Measurements from ENCODE around the gene RAD18.

RAD18 gene

DNA sequence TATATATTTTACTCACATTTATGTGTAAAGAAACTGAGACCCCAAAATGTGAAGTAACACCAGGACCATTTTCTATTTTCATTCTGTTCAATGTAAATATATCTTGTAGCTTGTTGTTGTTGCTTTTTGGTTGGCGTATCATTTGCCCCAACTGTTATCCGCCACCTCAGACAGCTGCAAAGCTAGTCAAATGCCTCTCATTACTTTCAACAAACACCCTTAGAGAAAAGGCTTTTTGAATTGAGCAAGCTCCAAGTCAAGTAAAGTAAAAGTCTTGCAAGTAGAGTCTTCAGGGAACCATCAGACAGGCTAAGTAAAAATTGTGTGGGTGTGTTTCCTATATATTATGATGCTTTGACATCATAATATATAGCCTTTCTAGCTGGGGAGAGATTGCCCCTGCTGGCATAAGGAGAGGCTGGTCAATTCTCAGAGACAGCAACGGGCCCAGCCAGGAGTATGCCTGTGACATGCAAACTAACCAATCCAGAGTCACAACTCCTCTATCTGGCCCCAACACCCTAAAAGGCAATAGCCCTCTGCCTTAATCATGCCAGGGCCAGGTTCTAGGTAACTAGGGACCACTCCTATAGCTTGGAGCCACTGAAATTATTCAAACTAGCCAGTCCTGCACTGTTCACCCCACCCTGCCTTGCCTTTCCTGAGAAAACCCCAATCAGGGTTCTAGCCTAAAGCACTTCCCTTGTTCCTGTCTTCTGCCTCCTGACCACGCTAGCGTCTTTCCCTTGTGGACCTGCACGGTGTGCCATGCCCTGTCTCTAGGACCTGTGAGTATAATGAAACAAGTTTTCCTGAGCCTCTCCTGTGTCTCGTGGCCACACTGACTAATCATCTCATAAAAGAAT lies 75.6 kb downstream of the RAD18 start:
- DNase-seq (ENCODE audit: low spot score in 2 of 2) (no peak), ATAC-seq (ENCODE audit: low read depth) (no peak)
- Mint-ChIP-seq H3K4me3 (no peak overlapping the region), H3K27ac (no peak overlapping the region), H3K36me3 (peaks cover 35% of the 10 kb centered on the region), H3K4me1 (no peaks in the 10 kb centered on the region), H3K27me3 (no peaks in the 10 kb centered on the region), H3K9me3 (no peaks in the 10 kb centered on the region)

DNA sequence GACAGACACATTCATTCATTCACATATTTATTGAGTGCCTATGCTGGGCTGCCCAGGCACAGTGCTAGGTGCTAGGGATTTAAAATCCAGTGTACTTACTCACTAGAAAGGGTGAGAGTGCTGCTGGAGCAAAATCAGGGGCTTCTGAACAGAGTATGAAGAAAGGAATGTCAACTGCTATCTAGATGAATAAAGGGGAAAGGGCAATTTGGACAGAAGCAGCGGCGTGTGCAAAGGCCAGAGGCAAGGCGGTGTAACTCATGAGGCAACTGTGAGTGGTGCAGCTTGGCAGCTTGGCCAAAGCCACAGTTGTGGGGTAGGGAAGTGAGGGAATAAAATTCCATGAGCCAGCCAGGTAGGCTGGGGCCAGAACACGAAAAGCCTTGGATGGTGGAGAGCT lies 76.7 kb downstream of the RAD18 start:
- ATAC-seq (ENCODE audit: low read depth) = no peak
- Mint-ChIP-seq H3K9me3 (no peaks in the 10 kb centered on the region), H3K27me3 (no peaks in the 10 kb centered on the region), H3K4me3 (no peak overlapping the region), H3K4me1 (no peaks in the 10 kb centered on the region), H3K36me3 (peaks cover 37% of the 10 kb centered on the region), H3K27ac (no peak overlapping the region)
- DNase-seq (ENCODE audit: low spot score in 2 of 2) = no peak

DNA sequence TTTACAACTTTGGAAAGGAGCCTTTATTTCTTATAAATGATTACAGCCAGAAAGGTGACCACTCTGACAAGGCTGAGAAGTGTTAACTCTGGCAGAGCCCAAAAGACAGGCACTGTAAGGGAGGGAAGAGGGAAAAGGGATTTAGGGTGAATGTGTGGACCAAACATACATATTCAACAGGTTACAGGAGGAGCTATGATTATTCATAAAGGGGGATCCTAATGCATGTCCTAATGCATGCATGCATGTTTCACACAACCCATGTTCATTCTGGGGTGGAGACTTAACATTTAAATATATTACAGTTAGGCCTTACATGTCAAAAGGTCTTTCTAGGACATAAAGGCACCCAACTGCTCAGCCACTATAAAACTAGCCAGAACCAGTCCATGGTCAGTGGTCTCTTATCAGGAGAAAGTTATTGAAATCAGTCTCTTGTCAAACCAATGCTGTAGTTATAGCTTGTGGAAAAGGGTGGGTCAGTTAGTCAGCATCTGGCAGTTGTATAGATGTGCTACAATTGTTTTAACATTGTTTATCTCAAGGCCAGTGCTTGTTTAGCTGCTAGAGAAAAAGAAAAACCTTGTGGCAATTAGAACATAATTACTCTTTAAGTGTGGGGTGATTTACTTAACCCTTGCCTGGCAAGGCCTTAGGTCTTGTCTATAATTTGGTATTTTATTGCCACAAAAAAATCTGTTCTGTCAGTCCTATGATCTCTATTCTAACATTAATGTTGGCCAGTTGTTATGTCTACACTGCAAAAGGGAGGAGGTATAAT lies 77.5 kb downstream of the RAD18 start:
- Mint-ChIP-seq H3K27ac (no peak overlapping the region), H3K27me3 (no peaks in the 10 kb centered on the region), H3K4me3 (no peak overlapping the region), H3K9me3 (no peaks in the 10 kb centered on the region), H3K36me3 (peaks cover 38% of the 10 kb centered on the region), H3K4me1 (no peaks in the 10 kb centered on the region)
- ATAC-seq (ENCODE audit: low read depth) (no peak), DNase-seq (ENCODE audit: low spot score in 2 of 2) (no peak)

DNA sequence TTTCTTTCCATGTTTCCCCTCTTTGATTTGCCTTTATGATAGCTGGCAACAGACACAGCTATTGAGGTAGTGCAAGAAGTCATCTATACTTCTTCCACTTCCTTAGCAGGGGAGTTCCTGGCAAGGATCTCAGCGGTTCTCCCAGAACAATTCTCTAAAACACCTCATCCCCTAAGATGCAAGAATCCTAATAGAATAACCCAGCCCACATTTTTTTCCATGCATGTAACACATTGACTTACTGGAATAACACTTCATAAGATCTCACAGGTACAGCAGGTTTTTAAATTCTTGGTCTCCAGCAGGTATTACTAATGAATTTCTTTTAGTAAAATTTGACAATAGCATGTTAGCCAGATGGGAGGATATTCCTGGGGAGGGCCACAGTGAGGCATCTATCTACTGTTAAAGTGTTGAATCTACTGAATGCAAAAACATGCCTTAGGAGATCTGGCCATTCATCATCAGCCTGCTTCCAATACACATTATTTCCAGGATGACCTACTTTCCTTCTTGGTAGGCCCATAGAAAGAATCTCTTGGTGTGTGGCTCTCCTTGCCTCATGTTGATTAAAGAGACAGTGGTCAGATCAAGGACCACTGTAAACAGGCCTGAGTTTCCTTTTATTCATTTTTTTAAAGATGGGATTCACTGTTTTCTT lies 78.5 kb downstream of the RAD18 start:
- DNase-seq (ENCODE audit: low spot score in 2 of 2) (no peak), ATAC-seq (ENCODE audit: low read depth) (no peak)
- Mint-ChIP-seq H3K36me3 (peaks cover 39% of the 10 kb centered on the region), H3K4me1 (no peaks in the 10 kb centered on the region), H3K4me3 (no peak overlapping the region), H3K27me3 (no peaks in the 10 kb centered on the region), H3K27ac (no peak overlapping the region), H3K9me3 (no peaks in the 10 kb centered on the region)

DNA sequence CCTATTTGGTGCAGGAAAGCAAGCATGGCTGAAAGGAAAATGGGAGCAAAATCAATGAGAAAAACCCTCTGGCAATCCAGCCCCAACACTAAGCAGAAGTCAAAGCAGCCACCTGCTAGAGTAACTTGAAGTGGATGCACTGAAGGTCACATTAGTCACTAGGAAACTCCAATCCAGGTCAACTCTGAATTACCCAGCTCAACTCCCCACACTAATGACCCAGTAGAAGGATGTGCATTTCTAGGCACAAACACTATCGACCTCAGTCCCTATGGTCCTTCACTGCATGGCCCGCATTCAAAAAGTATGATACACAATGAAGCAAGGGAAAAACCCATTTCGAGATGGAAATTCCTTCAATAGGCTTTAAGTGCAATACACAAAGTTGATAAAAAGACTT lies 80.6 kb downstream of the RAD18 start:
- H3K4me3 Mint-ChIP-seq = no peak overlapping the region
- H3K36me3 Mint-ChIP-seq = peaks cover 30% of the 10 kb centered on the region
- H3K27ac Mint-ChIP-seq = no peak overlapping the region
- no peaks in the 10 kb centered on the region for H3K27me3 Mint-ChIP-seq
- DNase-seq (ENCODE audit: low spot score in 2 of 2) (no peak), ATAC-seq (ENCODE audit: low read depth) (no peak)
- H3K4me1 Mint-ChIP-seq = no peaks in the 10 kb centered on the region
- no peaks in the 10 kb centered on the region for H3K9me3 Mint-ChIP-seq

DNA sequence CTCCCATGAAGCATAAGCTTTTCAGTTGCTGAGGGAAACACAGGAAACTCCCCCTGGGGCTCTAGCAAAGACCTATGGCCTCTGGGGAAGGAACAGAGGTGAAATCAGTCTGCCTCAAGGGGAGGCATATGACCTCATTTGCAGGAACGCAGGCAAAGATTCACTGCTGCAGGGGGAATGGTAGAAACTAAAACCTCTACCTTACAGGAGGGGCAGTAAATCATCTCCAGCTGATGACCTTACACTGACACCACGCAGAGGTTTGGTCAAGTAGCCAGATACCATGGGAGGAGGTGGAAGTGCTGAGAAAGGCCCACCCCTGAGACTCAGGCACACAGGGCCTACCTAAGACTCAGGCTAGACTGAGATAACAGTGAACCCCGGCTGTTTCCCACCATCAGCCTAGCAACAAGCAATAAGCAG lies 81.1 kb downstream of the RAD18 start:
- no peak for DNase-seq (ENCODE audit: low spot score in 2 of 2)
- peaks cover 32% of the 10 kb centered on the region for H3K36me3 Mint-ChIP-seq

DNA sequence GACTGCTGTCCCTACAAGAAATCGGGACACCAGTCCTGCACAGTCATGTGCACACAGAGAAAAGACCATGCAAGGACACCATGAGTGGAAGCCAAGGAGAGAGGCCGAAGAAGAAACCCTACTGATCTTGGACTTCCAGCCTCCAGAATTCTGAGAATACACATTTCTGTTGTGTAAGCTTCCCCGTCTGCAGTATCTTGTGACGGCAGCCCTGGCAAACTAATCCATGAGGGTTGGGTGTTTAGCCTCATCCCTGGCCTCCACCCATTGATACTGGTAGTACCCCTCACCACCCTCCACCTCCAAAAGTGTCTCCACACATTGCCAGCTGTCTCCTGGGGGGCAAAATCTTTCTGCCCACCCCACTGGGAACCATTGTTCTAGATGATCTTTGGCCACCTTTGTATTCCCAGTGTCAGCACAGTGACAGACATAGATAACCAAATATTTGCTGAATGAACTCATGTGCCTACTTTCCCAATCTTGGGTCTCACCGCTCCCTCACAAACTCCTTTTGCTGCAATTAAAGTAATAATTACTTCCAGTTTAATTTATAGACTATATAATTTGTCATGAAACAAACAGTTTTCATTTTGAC lies 83.8 kb downstream of the RAD18 start:
- no peak overlapping the region for H3K4me3 Mint-ChIP-seq
- ATAC-seq (ENCODE audit: low read depth) (no peak), DNase-seq (ENCODE audit: low spot score in 2 of 2) (no peak)
- no peaks in the 10 kb centered on the region for H3K4me1 Mint-ChIP-seq
- H3K27ac Mint-ChIP-seq = no peak overlapping the region
- H3K36me3 Mint-ChIP-seq = peaks cover 23% of the 10 kb centered on the region
- H3K27me3 Mint-ChIP-seq = no peaks in the 10 kb centered on the region
- no peaks in the 10 kb centered on the region for H3K9me3 Mint-ChIP-seq

More for the DNA sequence above, 81.1 kb downstream of the RAD18 start:
- H3K27ac Mint-ChIP-seq = no peak overlapping the region
- no peak overlapping the region for H3K4me3 Mint-ChIP-seq
- H3K27me3 Mint-ChIP-seq = no peaks in the 10 kb centered on the region
- no peaks in the 10 kb centered on the region for H3K4me1 Mint-ChIP-seq
- ATAC-seq (ENCODE audit: low read depth) = no peak
- no peaks in the 10 kb centered on the region for H3K9me3 Mint-ChIP-seq

DNA sequence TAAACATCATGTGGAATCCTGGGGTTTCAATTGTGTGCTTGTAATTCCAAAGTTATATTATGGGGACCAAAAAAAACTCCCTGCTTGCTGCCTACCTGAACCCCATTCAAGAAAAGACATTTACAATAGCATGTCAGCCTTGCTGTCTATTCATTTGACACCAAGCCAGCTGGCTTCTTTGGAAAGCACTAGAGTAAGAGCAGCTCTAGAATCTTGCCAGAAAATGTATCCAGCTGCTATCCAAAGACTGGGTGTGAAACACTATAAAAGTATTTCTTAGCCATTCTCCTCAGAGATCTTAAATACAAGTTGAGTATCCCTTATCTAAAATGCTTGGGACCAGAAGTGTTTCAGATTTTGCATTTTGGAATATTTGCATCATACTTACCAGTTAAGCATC lies 87.4 kb downstream of the RAD18 start:
- no peak for DNase-seq (ENCODE audit: low spot score in 2 of 2)
- no peak overlapping the region for H3K27ac Mint-ChIP-seq
- no peak overlapping the region for H3K4me3 Mint-ChIP-seq
- no peak for ATAC-seq (ENCODE audit: low read depth)
- H3K9me3 Mint-ChIP-seq = peaks cover 1% of the 10 kb centered on the region
- H3K27me3 Mint-ChIP-seq = no peaks in the 10 kb centered on the region
- peaks cover 11% of the 10 kb centered on the region for H3K36me3 Mint-ChIP-seq
- H3K4me1 Mint-ChIP-seq = no peaks in the 10 kb centered on the region

DNA sequence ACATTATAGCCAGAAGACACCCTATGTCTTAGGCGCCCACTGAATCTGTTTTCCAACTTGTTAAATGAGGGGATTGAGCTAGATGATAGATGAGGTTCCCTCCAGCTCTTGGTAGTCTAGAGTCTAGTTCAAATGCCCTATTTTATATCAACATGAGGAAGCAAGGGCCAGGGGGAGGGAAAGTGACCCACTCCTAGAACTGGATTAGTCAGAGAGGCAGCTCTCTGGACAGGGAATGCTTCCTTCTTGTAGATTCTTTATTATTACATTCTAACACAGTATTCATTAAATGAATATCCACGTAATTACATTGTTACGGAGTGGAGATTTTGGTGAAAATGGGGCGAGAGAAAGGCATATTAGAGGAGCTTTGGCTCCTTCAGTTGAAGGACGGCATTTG lies 89.5 kb downstream of the RAD18 start:
- ATAC-seq (ENCODE audit: low read depth) = no peak
- Mint-ChIP-seq H3K27ac (no peak overlapping the region), H3K27me3 (no peaks in the 10 kb centered on the region), H3K4me1 (no peaks in the 10 kb centered on the region), H3K9me3 (peaks cover 2% of the 10 kb centered on the region), H3K4me3 (no peak overlapping the region), H3K36me3 (peaks cover 8% of the 10 kb centered on the region)
- no peak for DNase-seq (ENCODE audit: low spot score in 2 of 2)

DNA sequence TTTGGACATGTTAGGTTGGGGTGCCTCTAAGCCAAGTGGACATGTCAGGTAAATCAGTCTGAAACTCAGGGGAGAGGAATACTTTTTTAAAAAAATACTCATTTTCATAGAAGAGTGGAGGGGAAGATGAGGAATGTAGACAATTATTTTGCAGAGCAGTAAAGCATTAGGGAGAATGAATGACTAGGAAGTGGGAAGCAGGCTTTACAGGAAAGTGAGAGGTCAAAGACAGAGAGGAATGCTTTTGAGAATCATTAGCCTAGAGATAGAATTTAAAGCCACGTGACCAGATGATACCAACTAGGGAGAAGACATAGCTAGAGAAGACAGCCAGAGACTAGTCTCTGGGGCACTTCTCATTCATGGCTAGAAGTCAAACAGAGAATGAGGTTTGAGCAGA lies 91.0 kb downstream of the RAD18 start:
- no peak overlapping the region for H3K27ac Mint-ChIP-seq
- peaks cover 2% of the 10 kb centered on the region for H3K9me3 Mint-ChIP-seq
- H3K36me3 Mint-ChIP-seq = peaks cover 3% of the 10 kb centered on the region
- DNase-seq (ENCODE audit: low spot score in 2 of 2) (no peak), ATAC-seq (ENCODE audit: low read depth) (no peak)
- H3K27me3 Mint-ChIP-seq = no peaks in the 10 kb centered on the region
- H3K4me1 Mint-ChIP-seq = no peaks in the 10 kb centered on the region
- no peak overlapping the region for H3K4me3 Mint-ChIP-seq

DNA sequence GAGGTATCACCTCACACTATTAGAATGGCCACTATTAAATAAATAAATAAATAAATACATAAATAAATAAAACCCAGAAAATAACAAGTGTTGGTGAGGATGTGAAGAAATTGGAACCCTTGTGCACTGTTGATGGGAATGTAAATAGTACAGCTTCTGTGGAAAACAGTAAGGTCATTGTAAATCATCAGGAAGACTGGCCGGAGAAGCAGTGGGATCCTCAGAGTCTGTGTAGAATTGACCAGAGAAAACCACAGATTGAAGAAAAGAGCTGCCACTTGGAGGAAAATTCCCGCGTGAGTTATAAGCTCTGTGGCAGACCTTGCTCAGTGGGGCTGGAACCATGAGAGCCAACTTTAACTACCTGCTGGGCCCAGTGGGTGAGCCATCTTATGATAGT lies 92.0 kb downstream of the RAD18 start:
- H3K27ac Mint-ChIP-seq = no peak overlapping the region
- no peak for DNase-seq (ENCODE audit: low spot score in 2 of 2)
- H3K27me3 Mint-ChIP-seq = no peaks in the 10 kb centered on the region
- no peaks in the 10 kb centered on the region for H3K4me1 Mint-ChIP-seq
- no peaks in the 10 kb centered on the region for H3K36me3 Mint-ChIP-seq
- peaks cover 2% of the 10 kb centered on the region for H3K9me3 Mint-ChIP-seq
- no peak for ATAC-seq (ENCODE audit: low read depth)
- H3K4me3 Mint-ChIP-seq = no peak overlapping the region

DNA sequence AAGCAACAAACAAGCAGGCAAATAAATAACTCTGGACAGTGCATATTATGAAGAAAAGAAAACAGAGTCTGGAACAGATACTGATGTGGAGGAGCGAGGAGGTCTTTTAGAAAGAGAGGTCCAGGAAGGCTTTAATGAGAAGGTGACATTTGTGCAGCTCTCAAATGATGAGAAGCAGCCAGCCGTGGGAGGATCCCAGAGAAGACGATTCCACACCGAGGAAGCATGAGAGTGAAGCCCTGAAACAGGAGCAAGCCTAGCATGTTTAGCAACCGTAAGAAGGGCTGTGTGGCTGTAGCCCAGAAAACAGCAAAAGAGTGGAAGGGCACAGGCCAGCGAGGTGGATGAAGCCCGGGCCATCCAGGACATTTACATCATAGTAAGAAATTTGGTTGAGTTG lies 93.1 kb downstream of the RAD18 start:
- no peaks in the 10 kb centered on the region for H3K4me1 Mint-ChIP-seq
- H3K4me3 Mint-ChIP-seq = no peak overlapping the region
- no peak for DNase-seq (ENCODE audit: low spot score in 2 of 2)
- H3K27me3 Mint-ChIP-seq = no peaks in the 10 kb centered on the region
- H3K36me3 Mint-ChIP-seq = no peaks in the 10 kb centered on the region
- no peak overlapping the region for H3K27ac Mint-ChIP-seq
- peaks cover 2% of the 10 kb centered on the region for H3K9me3 Mint-ChIP-seq
- ATAC-seq (ENCODE audit: low read depth) = no peak

DNA sequence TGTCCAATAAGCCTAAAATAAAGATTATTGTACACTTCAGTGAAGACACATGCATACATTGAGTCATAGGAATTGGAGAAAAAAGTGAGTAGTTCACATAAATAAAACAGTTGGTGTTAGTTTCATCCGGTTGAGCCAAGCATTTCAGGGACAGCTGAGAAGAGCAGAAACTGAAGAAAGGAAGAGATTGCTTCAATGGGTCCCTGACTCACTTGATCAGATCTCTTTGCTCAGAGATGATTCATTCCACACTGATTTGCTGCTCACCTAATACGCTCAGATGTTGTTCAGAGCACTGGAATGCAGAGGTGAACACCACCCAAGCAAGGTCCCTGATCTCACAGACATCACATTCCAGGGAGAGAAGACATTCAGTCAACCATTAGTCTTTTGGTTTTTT lies 93.7 kb downstream of the RAD18 start:
- ATAC-seq (ENCODE audit: low read depth) (no peak), DNase-seq (ENCODE audit: low spot score in 2 of 2) (no peak)
- peaks cover 2% of the 10 kb centered on the region for H3K9me3 Mint-ChIP-seq
- H3K4me3 Mint-ChIP-seq = no peak overlapping the region
- H3K27ac Mint-ChIP-seq = no peak overlapping the region
- no peaks in the 10 kb centered on the region for H3K27me3 Mint-ChIP-seq
- no peaks in the 10 kb centered on the region for H3K36me3 Mint-ChIP-seq
- peaks cover 2% of the 10 kb centered on the region for H3K4me1 Mint-ChIP-seq

DNA sequence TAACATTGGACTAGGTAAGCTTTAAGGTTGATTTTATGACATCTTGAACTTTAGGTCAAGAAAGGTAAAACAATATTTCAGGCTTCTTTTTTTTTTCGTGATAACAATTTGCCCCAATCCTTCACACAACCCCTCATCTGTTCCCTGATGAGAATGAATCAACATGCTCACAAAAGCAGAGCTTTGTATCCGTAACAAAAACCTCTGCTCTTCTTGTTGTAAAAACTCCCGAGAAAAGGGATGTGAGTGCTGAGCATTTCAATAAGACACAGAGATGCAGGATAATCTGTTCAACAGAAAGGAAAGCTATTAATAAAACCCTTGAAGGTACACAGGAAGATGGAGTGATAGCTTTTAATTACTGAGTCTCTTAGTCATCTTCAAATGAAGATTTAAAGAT lies 94.3 kb downstream of the RAD18 start:
- no peaks in the 10 kb centered on the region for H3K36me3 Mint-ChIP-seq
- no peak overlapping the region for H3K27ac Mint-ChIP-seq
- no peaks in the 10 kb centered on the region for H3K27me3 Mint-ChIP-seq
- peaks cover 5% of the 10 kb centered on the region for H3K4me1 Mint-ChIP-seq
- H3K9me3 Mint-ChIP-seq = peaks cover 2% of the 10 kb centered on the region
- no peak overlapping the region for H3K4me3 Mint-ChIP-seq
- ATAC-seq (ENCODE audit: low read depth) (no peak), DNase-seq (ENCODE audit: low spot score in 2 of 2) (no peak)

Data from memory B cell (primary cell).